Left lung (tissue), 10 donors: ENCODE measurements around the gene POU6F1. TPM values are rescaled to one million over a fixed set of nuclear protein-coding genes. Genes with fewer than 3 reads are reported as not detected.

ENCODE experiments used
- ATAC-seq: fragments of 200-7000 bp; cut with Tn5 transposase; one replicate; pipeline ENCODE4 v1.9.1; 2020; ENCODE audit warnings: moderate library complexity
- DNase-seq, 4 donors: peaks; one replicate each; pipeline ENCODE4 v3.0.0-alpha.2; 2013 to 2020
- H3K27ac ChIP-seq, 2 donors: fragments of 200-600 bp; sonication (generic) in 1 of 2; one replicate each; pipeline versions ENCODE4 v1.5.0 to v1.8.0; 2020 to 2021
- H3K27me3 ChIP-seq, 2 donors: fragments of 200-600 bp; sonication (generic) in 1 of 2; one replicate each; pipeline versions ENCODE4 v1.5.0 to v1.8.0; 2020 to 2021
- H3K36me3 ChIP-seq, 2 donors: fragments of 200-600 bp; sonication (generic) in 1 of 2; one replicate each; pipeline versions ENCODE4 v1.5.0 to v1.8.0; 2020 to 2021
- H3K4me1 ChIP-seq, 2 donors: fragments of 200-600 bp; one replicate each; pipeline ENCODE4 v1.8.0; 2021
- H3K4me3 ChIP-seq, 2 donors: fragments of 200-600 bp; sonication (generic) in 1 of 2; one replicate each; pipeline versions ENCODE4 v1.5.0 to v1.8.0; 2020 to 2021; ENCODE audit warnings: mild to moderate bottlenecking in 1 of 2
- H3K9me3 ChIP-seq, 2 donors: fragments of 200-600 bp; sonication (generic) in 1 of 2; one replicate each; pipeline versions ENCODE4 v1.5.0 to v1.8.0; 2020 to 2021
- intact Hi-C, 2 donors: fragments of 100-400 bp; cut with DNase I; formaldehyde crosslinking; loops; one replicate each; pipeline versions ENCODE4 v1.11.2 to v1.14.2; 2022
- polyA plus RNA-seq, 6 donors: library from polyadenylated mRNA; unstranded; fragments of 120-200 nt; gene quantifications; one replicate each; pipeline ENCODE4 v1.2.1, GENCODE V29; 2013; ENCODE audit not compliant: insufficient read length in 6 of 6
- total RNA-seq, 2 donors: library from RNA; stranded (reverse); fragmentation: NEBNext Ultra II Directional; extraction: Animal tissue kit (Norgen Biotek cat#: 25700); gene quantifications; one replicate each; pipeline ENCODE4 v1.2.1, GENCODE V29; 2021
- TF ChIP-seq, protein P1 (sequence below), 2 donors: fragments of 200-600 bp; sonication (generic) in 1 of 2; IDR thresholded peaks; one replicate each; pipeline versions ENCODE4 v1.5.0 to v1.8.0; 2021; ENCODE audit warnings: antibody characterized with exemption in 2 of 2
- donor health status: DM: no; HTN: yes; CAD: no.
- donor health status: DM: no; HTN: no; CAD: no.

Gene POU6F1
- total and polyA plus RNA-seq, 8 donors, result 9.9 to 15.6 (median 11.9) TPM

DNA sequence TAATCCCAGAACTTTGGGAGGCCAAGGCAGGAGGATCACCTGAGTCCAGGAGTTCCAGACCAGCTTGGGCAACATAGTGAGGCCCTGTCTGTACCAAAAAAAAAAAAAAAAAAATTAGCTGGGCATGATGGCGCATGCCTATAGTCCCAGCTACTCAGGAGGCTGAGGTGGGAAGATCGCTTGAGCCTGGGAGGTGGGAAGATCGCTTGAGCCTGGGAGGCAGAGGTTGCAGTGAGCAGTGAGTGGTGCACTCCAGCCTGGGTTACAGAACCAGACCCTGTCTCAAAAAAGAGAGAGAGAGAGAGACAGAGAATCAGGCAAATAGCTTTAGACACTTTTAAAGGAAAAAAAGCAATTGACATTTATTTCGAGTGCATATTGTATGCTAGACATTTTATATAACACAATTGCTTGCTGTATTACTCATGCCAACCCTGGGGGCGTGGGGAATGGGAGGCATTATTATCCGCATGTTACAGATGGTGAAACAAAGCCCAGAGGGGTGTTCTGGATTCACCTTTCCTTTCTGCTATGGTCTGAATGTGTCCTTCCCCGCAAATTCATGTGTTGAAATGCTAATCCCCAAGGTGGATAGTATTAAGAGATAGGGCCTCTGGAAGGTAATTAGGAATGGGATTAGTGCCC, 9.7 kb downstream of the POU6F1 start:
- DNase-seq (no peak), ATAC-seq (no peak)
- Histone ChIP-seq H3K9me3 (no peaks in the 10 kb centered on the region), H3K4me1 (no peaks in the 10 kb centered on the region), H3K27ac (no peak overlapping the region), H3K27me3 (no peaks in the 10 kb centered on the region), H3K4me3 (no peak overlapping the region), H3K36me3 (no peaks in the 10 kb centered on the region)
- TF ChIP-seq, protein P1, sequence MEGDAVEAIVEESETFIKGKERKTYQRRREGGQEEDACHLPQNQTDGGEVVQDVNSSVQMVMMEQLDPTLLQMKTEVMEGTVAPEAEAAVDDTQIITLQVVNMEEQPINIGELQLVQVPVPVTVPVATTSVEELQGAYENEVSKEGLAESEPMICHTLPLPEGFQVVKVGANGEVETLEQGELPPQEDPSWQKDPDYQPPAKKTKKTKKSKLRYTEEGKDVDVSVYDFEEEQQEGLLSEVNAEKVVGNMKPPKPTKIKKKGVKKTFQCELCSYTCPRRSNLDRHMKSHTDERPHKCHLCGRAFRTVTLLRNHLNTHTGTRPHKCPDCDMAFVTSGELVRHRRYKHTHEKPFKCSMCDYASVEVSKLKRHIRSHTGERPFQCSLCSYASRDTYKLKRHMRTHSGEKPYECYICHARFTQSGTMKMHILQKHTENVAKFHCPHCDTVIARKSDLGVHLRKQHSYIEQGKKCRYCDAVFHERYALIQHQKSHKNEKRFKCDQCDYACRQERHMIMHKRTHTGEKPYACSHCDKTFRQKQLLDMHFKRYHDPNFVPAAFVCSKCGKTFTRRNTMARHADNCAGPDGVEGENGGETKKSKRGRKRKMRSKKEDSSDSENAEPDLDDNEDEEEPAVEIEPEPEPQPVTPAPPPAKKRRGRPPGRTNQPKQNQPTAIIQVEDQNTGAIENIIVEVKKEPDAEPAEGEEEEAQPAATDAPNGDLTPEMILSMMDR (IDR thresholded peaks at IDR 0.05), result no peak
- intact Hi-C loops, result no loop called here

DNA sequence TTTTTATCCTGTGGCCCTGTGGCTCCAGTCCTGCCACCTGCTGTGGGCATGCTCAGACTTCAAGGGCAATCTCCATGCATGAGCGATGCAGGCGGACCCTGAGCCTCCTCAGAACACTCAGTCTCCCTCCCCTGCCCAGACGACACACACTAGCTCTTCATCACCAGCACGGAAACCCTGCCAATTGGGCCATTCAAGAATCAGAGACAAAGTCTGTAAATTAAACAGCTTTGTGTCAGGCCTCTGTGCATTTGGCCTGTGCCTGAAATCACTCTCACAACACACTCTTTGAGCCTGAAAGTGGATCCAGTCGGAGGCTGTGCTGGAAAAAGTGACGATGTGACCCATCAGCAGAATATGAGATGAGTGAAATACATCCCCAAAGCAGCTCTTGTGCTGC, 12.5 kb downstream of the POU6F1 start:
- Histone ChIP-seq H3K27me3 (no peaks in the 10 kb centered on the region), H3K4me1 (no peaks in the 10 kb centered on the region), H3K36me3 (no peaks in the 10 kb centered on the region), H3K9me3 (no peaks in the 10 kb centered on the region), H3K4me3 (no peak overlapping the region), H3K27ac (no peak overlapping the region)
- TF ChIP-seq, protein P1 (IDR thresholded peaks at IDR 0.05), result no peak
- no peak for DNase-seq
- ATAC-seq, result no peak
- intact Hi-C loops, result no loop called here

- no peak overlapping the region for H3K27ac ChIP-seq
- no peaks in the 10 kb centered on the region for H3K9me3 ChIP-seq
- no peak overlapping the region for H3K4me3 ChIP-seq
- no peaks in the 10 kb centered on the region for H3K4me1 ChIP-seq
- intact Hi-C loops, result no loop called here
- ATAC-seq, result no peak
- no peak for DNase-seq
- TF ChIP-seq, protein P1 (IDR thresholded peaks at IDR 0.05), result no peak
- H3K27me3 ChIP-seq, result no peaks in the 10 kb centered on the region
- H3K36me3 ChIP-seq, result peaks cover 0 to 7% of the 10 kb centered on the region in 2 donors
Observed at GRCh38 chr12:51202718-51203117, 15.1 kb downstream of the POU6F1 start.

DNA sequence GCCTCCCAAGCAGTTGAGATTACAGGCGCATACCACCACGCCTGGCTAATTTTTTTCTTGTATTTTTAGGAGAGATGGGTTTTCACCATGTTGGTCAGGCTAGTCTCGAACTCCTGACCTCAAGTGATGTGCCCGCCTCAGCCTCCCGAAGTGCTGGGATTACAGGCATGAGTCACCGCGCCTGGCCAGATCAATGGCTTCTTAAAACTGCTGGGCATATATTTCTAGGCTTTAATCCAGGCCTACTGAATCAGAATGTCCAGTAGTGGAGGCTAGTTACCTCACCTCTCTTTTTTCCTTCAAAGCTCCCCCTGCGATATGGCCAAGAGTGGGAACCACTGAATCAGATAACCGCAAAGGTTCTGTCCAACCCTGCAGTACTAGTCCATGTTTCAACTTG, 17.1 kb downstream of the POU6F1 start:
- Histone ChIP-seq H3K9me3 (no peaks in the 10 kb centered on the region), H3K4me1 (no peaks in the 10 kb centered on the region), H3K36me3 (peaks cover 0 to 7% of the 10 kb centered on the region in 2 donors), H3K27ac (no peak overlapping the region), H3K27me3 (no peaks in the 10 kb centered on the region), H3K4me3 (no peak overlapping the region)
- ATAC-seq (no peak), DNase-seq (no peak)
- TF ChIP-seq, protein P1 (IDR thresholded peaks at IDR 0.05), result no peak
- intact Hi-C loops, result no loop called here

GRCh38 chr12:51200156-51200555, 17.7 kb downstream of the POU6F1 start:
- Histone ChIP-seq H3K27ac (no peak overlapping the region), H3K4me1 (no peaks in the 10 kb centered on the region), H3K4me3 (no peak overlapping the region), H3K27me3 (no peaks in the 10 kb centered on the region), H3K9me3 (no peaks in the 10 kb centered on the region), H3K36me3 (peaks cover 0 to 7% of the 10 kb centered on the region in 2 donors)
- DNase-seq (no peak), ATAC-seq (no peak)
- intact Hi-C loops, result no loop called here
- TF ChIP-seq, protein P1 (IDR thresholded peaks at IDR 0.05), result no peak
